Neural cell (in vitro differentiated cells): ENCODE results near the gene LDLRAD4. TPM values are rescaled to one million over a fixed set of nuclear protein-coding genes. Genes with fewer than 3 reads are reported as not detected.

Source experiments
- H2AFZ ChIP-seq: fragments of 200-600, 300-800 bp; sonication (generic), shearing (Covaris generic); 2 replicates; pipeline ENCODE4 v1.6.0; 2014; ENCODE audit warnings: low read depth, mild to moderate bottlenecking, antibody characterized with exemption, low read length, moderate library complexity
- H3F3A ChIP-seq: fragments of 200-600 bp; shearing (Covaris generic); 2 replicates; pipeline ENCODE4 v1.6.1; 2016; ENCODE audit warnings: mild to moderate bottlenecking, moderate library complexity, mixed read lengths, antibody characterized with exemption, low read length; ENCODE audit not compliant: insufficient read depth, poor library complexity, severe bottlenecking
- H3K27ac ChIP-seq: fragments of 200-600, 300-800 bp; sonication (generic), shearing (Covaris generic); 2 replicates; pipeline ENCODE4 v1.5.1; 2014; ENCODE audit warnings: mild to moderate bottlenecking, low read length, moderate library complexity
- H3K27me3 ChIP-seq: fragments of 300-800, 200-600 bp; sonication (generic), shearing (Covaris generic); 2 replicates; pipeline ENCODE4 v1.6.0; 2014; ENCODE audit warnings: mild to moderate bottlenecking, low read depth, low read length, moderate library complexity; ENCODE audit not compliant: insufficient read depth
- H3K36me3 ChIP-seq: fragments of 300-800, 200-600 bp; sonication (generic), shearing (Covaris generic); 2 replicates; pipeline ENCODE4 v1.5.1; 2014; ENCODE audit warnings: mild to moderate bottlenecking, antibody characterized with exemption, low read length, moderate library complexity; ENCODE audit not compliant: insufficient read depth
- H3K4me2 ChIP-seq: fragments of 300-800, 200-600 bp; sonication (generic), shearing (Covaris generic); 2 replicates; pipeline ENCODE4 v1.6.0; 2014; ENCODE audit warnings: mild to moderate bottlenecking, low read length
- H3K4me3 ChIP-seq: fragments of 300-800, 200-600 bp; sonication (generic), shearing (Covaris generic); 2 replicates; pipeline ENCODE4 v1.5.1; 2014; ENCODE audit warnings: mild to moderate bottlenecking, low read length, moderate library complexity
- H3K79me2 ChIP-seq: fragments of 200-600 bp; shearing (Covaris generic); replicated peaks from 2 replicates; pipeline ENCODE4 v1.6.0; 2014; ENCODE audit warnings: mild to moderate bottlenecking, low read length, moderate library complexity; ENCODE audit not compliant: insufficient read depth
- H3K9ac ChIP-seq: fragments of 300-800, 200-600 bp; sonication (generic), shearing (Covaris generic); 2 replicates; pipeline ENCODE4 v1.6.1; 2016; ENCODE audit warnings: mild to moderate bottlenecking, low read length, mixed read lengths
- H3K9me2 ChIP-seq: fragments of 200-600 bp; shearing (Covaris generic); 2 replicates; pipeline ENCODE4 v1.6.1; 2016; ENCODE audit warnings: mild to moderate bottlenecking, low read length, mixed read lengths; ENCODE audit not compliant: insufficient read depth
- H3K9me3 ChIP-seq: fragments of 200-600, 300-800 bp; sonication (generic), shearing (Covaris generic); 2 replicates; pipeline ENCODE4 v1.6.1; 2016; ENCODE audit warnings: mild to moderate bottlenecking, mixed run types, low read length, moderate library complexity, mixed read lengths
- H4K20me1 ChIP-seq: fragments of 200-600 bp; shearing (Covaris generic); 2 replicates; pipeline ENCODE4 v1.6.1; 2016; ENCODE audit warnings: mild to moderate bottlenecking, mixed run types; ENCODE audit not compliant: insufficient read depth
- CTCF ChIP-seq: fragments of 450-650 bp; IDR thresholded peaks from 2 replicates; pipeline ENCODE4 v1.5.1; 2014; ENCODE audit warnings: antibody characterized with exemption, mild to moderate bottlenecking, moderate library complexity; ENCODE audit not compliant: poor library complexity, severe bottlenecking
- EP300 ChIP-seq: fragments of 450-650 bp; conservative IDR thresholded peaks from 2 replicates; pipeline ENCODE4 v1.6.1; 2014; ENCODE audit warnings: antibody characterized with exemption, mild to moderate bottlenecking, moderate library complexity; ENCODE audit not compliant: poor library complexity, severe bottlenecking
- EZH2 ChIP-seq: fragments of 200-600, 300-800 bp; shearing (Covaris generic), sonication (generic); IDR thresholded peaks from 2 replicates; pipeline ENCODE4 v1.6.1; 2014; ENCODE audit warnings: antibody characterized with exemption, low read length, borderline replicate concordance, mild to moderate bottlenecking; ENCODE audit not compliant: insufficient read depth, poor library complexity, severe bottlenecking
- MXI1 ChIP-seq: fragments of 450-650 bp; conservative IDR thresholded peaks from 2 replicates; pipeline ENCODE4 v1.6.1; 2014; ENCODE audit warnings: antibody characterized with exemption, mild to moderate bottlenecking; ENCODE audit not compliant: poor library complexity, severe bottlenecking
- POLR2AphosphoS5 ChIP-seq: IDR thresholded peaks from 2 replicates; pipeline ENCODE4 v1.6.1; 2012
- RAD21 ChIP-seq: fragments of 450-650 bp; conservative IDR thresholded peaks from 2 replicates; pipeline ENCODE4 v1.6.1; 2014; ENCODE audit warnings: antibody characterized with exemption, mild to moderate bottlenecking, moderate library complexity
- REST ChIP-seq: IDR thresholded peaks from 2 replicates; pipeline ENCODE4 v1.6.1; 2012; ENCODE audit warnings: borderline replicate concordance
- SMC3 ChIP-seq: fragments of 450-650 bp; conservative IDR thresholded peaks from 2 replicates; pipeline ENCODE4 v1.6.1; 2014; ENCODE audit warnings: antibody characterized with exemption, mild to moderate bottlenecking, moderate library complexity; ENCODE audit not compliant: poor library complexity
- TAF1 ChIP-seq: IDR thresholded peaks from 2 replicates; pipeline ENCODE4 v1.6.1; 2012; ENCODE audit warnings: low read depth
- polyA plus RNA-seq: library from polyadenylated mRNA; depleted of rRNA; stranded (reverse); fragments of >200 nt; gene quantifications from 2 replicates; pipeline ENCODE4 v1.2.3, GENCODE V29; 2014

The LDLRAD4 gene
- polyA plus RNA-seq, 1 donor from 2014 or later = 3.7 TPM

- H3K79me2 ChIP-seq = no peaks in the 10 kb centered on the region
- no peaks in the 10 kb centered on the region for H3K9me3 ChIP-seq
- no peaks in the 10 kb centered on the region for H3K9me2 ChIP-seq
- no peak overlapping the region for H3K4me3 ChIP-seq
- H3K27ac ChIP-seq = no peak overlapping the region
- no peak overlapping the region for H2AFZ ChIP-seq
- no peaks in the 10 kb centered on the region for H3K36me3 ChIP-seq
- TF ChIP-seq SMC3 (no peak), REST (no peak), EP300 (no peak), TAF1 (no peak), POLR2AphosphoS5 (no peak), RAD21 (no peak), MXI1 (no peak), EZH2 (no peak), CTCF (no peak)
- no peaks in the 10 kb centered on the region for H3F3A ChIP-seq
- H3K9ac ChIP-seq = no peak overlapping the region
- no peaks in the 10 kb centered on the region for H3K27me3 ChIP-seq
- H3K4me2 ChIP-seq = no peak overlapping the region
- H4K20me1 ChIP-seq = no peaks in the 10 kb centered on the region
Observed at GRCh38 chr18:13462686-13463085, 244.1 kb downstream of the LDLRAD4 start.

- H2AFZ ChIP-seq = no peak overlapping the region
- H3F3A ChIP-seq = no peaks in the 10 kb centered on the region
- H3K36me3 ChIP-seq = no peaks in the 10 kb centered on the region
- H3K9ac ChIP-seq = no peak overlapping the region
- no peak overlapping the region for H3K27ac ChIP-seq
- H3K9me3 ChIP-seq = no peaks in the 10 kb centered on the region
- no peak overlapping the region for H3K4me2 ChIP-seq
- H3K27me3 ChIP-seq = no peaks in the 10 kb centered on the region
- no peaks in the 10 kb centered on the region for H4K20me1 ChIP-seq
- no peaks in the 10 kb centered on the region for H3K79me2 ChIP-seq
- H3K4me3 ChIP-seq = no peak overlapping the region
- no peak for TF ChIP-seq CTCF
- no peak for TF ChIP-seq REST
- H3K9me2 ChIP-seq = no peaks in the 10 kb centered on the region
Observed at GRCh38 chr18:13463526-13464210, 245.1 kb downstream of the LDLRAD4 start.
